Psoas muscle (tissue), 8 donors: ENCODE data around the gene MAL. TPM values are rescaled to one million over a fixed set of nuclear protein-coding genes. Genes with fewer than 3 reads are reported as not detected.

Experiments used
- ATAC-seq, 4 donors: fragments of 200-7000 bp; cut with Tn5 transposase; one replicate each; pipeline ENCODE4 v1.9.1; 2020; ENCODE audit warnings: moderate library complexity in 3 of 4, mild to moderate bottlenecking in 2 of 4
- DNase-seq, 2 donors: peaks; one replicate each; pipeline ENCODE4 v3.0.0-alpha.2; 2020
- H3K27ac ChIP-seq: fragments of 200-600 bp; one replicate; pipeline ENCODE4 v1.8.0; 2022
- H3K27me3 ChIP-seq, 3 donors: fragments of 200-600 bp in 1 of 3; one replicate each; pipeline versions ENCODE4 v1.6.1 to v1.8.0; 2013 to 2022; ENCODE audit warnings: low read length in 2 of 3, mild to moderate bottlenecking in 2 of 3, moderate library complexity in 1 of 3; ENCODE audit not compliant: insufficient read depth in 3 of 3
- H3K36me3 ChIP-seq, 2 donors: fragments of 200-600 bp in 1 of 2; one replicate each; pipeline versions ENCODE4 v1.6.1 to v1.8.0; 2013 to 2022; ENCODE audit warnings: low read depth in 1 of 2, mild to moderate bottlenecking in 1 of 2, moderate library complexity in 1 of 2; ENCODE audit not compliant: insufficient read depth in 1 of 2
- H3K4me1 ChIP-seq: fragments of 200-600 bp; one replicate; pipeline ENCODE4 v1.8.0; 2022
- H3K4me3 ChIP-seq: fragments of 200-600 bp; one replicate; pipeline ENCODE4 v1.8.0; 2022; ENCODE audit warnings: mild to moderate bottlenecking
- H3K9me3 ChIP-seq: fragments of 200-600 bp; one replicate; pipeline ENCODE4 v1.8.0; 2022
- WGBS, 3 donors: extraction: QIAGEN DNeasy Blood & Tissue Kit; methylation state at CpG; one replicate each; pipeline versions ENCODE4 v1.1.6 to v1.1.7; 2013; 5-methylcytosine and 5-hydroxymethylcytosine counted together
- intact Hi-C, 2 donors: fragments of 100-400 bp; cut with DNase I; formaldehyde crosslinking; loops; one replicate each; pipeline versions ENCODE4 v1.11.0 to v1.14.2; 2022
- polyA plus RNA-seq, 3 donors: library from polyadenylated mRNA; stranded (reverse); fragments of 200-250 nt; gene quantifications; one replicate each; pipeline ENCODE4 v1.2.3, GENCODE V29; 2013
- total RNA-seq, 4 donors: library from RNA; stranded (reverse); fragmentation: NEBNext Ultra II Directional in 2 of 4; extraction: Animal tissue kit (Norgen Biotek cat#: 25700) in 2 of 4; gene quantifications; one replicate each; pipeline versions ENCODE4 v1.2.1 to v1.2.4, GENCODE V29; 2021 to 2023
- TF ChIP-seq, protein P1 (sequence below): fragments of 200-600 bp; IDR thresholded peaks from one replicate; pipeline ENCODE4 v1.8.0; 2022; ENCODE audit warnings: antibody characterized with exemption
- donor health status: healthy with polysubstance abuse.
- donor health status: DM: no; HTN: no; CAD: no; lungs with moderate emphysema.
- donor health status: Bipolar disorder and iron deficiency.
- donor health status: healthy.
- donor health status: DM: yes; HTN: yes; CAD: no.
- donor health status: DM: no; HTN: no; CAD: no.
- donor health status: DM: no; HTN: no; CAD: no.
- donor health status: DM: yes; HTN: yes; CAD: no.

Gene MAL
- total and polyA plus RNA-seq, 7 donors: 0.53 to 1.5 (median 0.93) TPM; not detected in 1

DNA sequence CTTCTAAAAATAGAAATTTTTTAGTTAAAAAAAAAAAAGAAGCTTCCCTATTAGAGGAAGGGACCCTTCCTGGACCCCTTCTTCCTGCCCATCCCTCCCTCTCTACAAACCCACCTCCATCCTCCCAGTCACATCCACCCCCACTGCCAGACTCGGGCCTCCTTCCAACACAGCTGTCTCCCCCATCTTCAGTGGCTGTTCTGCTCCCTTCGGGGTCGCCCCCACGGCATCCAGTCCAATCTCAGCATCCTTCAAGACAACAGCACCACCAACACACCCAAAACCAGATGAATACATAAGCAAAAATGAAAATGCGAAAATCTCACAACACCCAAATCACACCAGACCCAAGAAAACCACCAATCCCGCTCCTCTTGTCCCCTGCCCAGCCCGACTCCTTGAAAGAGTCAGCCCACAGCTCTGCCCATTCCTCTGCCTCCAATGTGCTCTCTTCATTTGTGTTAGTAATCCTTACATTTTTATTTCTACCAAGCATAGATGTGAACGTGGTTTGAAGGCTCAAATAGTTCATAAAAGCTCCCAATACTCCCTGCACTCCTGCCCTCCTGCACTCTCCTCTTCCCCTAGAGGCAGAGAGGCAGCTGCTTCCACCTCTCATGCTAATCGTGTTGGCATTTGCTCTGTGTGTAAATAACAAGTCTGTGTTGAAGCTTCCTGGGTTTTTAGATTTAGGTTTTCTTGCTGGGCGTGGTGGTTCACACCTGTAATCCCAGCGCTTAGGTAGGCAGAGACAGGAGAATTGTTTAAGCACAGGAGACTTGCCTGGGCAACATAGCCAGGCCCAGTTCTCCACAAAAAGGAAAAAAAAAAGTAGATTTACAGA is 37.0 kb downstream of the MAL start:
- ATAC-seq: no peak
- H3K4me3 ChIP-seq: no peak overlapping the region
- no peaks in the 10 kb centered on the region for H3K36me3 ChIP-seq
- TF ChIP-seq, protein P1, sequence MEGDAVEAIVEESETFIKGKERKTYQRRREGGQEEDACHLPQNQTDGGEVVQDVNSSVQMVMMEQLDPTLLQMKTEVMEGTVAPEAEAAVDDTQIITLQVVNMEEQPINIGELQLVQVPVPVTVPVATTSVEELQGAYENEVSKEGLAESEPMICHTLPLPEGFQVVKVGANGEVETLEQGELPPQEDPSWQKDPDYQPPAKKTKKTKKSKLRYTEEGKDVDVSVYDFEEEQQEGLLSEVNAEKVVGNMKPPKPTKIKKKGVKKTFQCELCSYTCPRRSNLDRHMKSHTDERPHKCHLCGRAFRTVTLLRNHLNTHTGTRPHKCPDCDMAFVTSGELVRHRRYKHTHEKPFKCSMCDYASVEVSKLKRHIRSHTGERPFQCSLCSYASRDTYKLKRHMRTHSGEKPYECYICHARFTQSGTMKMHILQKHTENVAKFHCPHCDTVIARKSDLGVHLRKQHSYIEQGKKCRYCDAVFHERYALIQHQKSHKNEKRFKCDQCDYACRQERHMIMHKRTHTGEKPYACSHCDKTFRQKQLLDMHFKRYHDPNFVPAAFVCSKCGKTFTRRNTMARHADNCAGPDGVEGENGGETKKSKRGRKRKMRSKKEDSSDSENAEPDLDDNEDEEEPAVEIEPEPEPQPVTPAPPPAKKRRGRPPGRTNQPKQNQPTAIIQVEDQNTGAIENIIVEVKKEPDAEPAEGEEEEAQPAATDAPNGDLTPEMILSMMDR: no peak
- no peaks in the 10 kb centered on the region for H3K9me3 ChIP-seq
- H3K4me1 ChIP-seq: no peaks in the 10 kb centered on the region
- WGBS, 3 donors: 48 to 55% (median 54%) methylated on average over 11 of the region's 11 CpGs
- H3K27me3 ChIP-seq: peaks cover 0 to 9% (median 0%) of the 10 kb centered on the region in 3 donors
- no peak for DNase-seq
- intact Hi-C loops: no loop called here
- H3K27ac ChIP-seq: no peak overlapping the region

DNA sequence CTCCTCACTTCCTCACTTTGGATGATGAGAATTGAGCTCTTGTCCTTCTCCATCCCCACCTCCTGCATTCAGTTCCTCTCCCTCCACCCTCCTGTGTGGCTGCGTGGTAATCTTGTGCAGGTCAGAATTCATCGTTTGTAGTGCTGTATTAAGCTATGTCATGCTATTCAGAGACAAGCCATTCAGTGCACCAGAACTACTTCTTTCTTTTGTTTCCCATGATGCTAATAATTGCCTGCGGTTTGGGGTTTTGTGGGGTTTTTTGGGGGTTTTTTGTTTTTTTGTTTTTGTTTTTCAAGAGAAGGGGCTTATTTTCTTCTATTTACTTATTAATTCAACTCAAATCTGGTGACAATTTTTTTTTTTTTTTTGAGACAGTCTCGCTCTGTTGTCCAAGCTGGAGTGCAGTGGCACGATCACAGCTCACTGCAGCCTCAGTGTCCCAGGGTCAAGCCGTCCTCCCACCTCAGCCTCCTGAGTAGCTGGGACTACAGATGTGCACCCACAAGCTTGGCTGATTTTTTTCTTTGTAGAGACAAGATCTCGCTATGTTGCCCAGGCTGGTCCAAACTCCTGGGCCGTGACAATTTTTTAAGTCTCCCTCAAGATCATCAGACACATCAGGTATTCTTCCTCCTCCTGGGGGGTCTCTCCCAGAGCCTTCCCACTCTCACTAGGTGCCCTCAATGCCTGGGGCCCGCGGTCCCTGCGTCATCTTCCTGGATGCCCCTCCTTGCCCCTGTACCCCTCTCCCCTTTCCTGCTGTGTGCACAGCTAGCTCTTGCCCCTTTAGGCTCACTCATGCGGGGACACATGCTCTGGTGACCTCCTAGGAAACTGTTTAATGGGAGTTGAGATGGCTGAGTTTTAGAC is 37.8 kb downstream of the MAL start:
- 79 to 80% (median 80%) methylated on average over 12 of the region's 12 CpGs for WGBS, 3 donors
- intact Hi-C loops: no loop called here
- H3K4me3 ChIP-seq: no peak overlapping the region
- DNase-seq (no peak), ATAC-seq (no peak)
- peaks cover 0 to 9% (median 0%) of the 10 kb centered on the region in 3 donors for H3K27me3 ChIP-seq
- H3K4me1 ChIP-seq: no peaks in the 10 kb centered on the region
- H3K36me3 ChIP-seq: no peaks in the 10 kb centered on the region
- TF ChIP-seq, protein P1: no peak
- no peaks in the 10 kb centered on the region for H3K9me3 ChIP-seq
- no peak overlapping the region for H3K27ac ChIP-seq

DNA sequence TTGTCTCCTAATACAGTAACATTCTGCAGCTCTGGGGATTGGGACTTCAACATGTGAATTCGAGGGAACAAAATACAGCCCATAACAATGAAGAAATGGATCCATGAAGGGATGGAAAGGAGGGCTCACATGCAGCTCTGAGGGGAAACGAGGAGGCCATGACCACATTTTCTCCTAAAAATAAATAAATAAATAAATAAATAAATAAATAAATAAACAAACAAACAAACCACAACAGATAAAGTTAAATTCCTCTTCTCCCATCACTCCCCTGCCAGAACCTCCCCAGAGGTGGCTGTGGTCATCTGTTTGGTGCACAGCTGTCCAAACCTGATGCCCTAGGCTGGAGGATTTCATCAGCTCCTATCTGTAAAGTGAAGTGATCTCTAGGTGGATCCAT is 42.7 kb downstream of the MAL start:
- intact Hi-C loops: no loop called here
- no peak for DNase-seq
- ATAC-seq: no peak
- Histone ChIP-seq H3K4me1 (no peaks in the 10 kb centered on the region), H3K9me3 (no peaks in the 10 kb centered on the region), H3K36me3 (no peaks in the 10 kb centered on the region), H3K27me3 (peaks cover 0 to 16% (median 0%) of the 10 kb centered on the region in 3 donors), H3K27ac (no peak overlapping the region), H3K4me3 (no peak overlapping the region)
- WGBS, 3 donors: 82 to 85% (median 85%) methylated on average over 2 of the region's 2 CpGs
- TF ChIP-seq, protein P1: no peak

DNA sequence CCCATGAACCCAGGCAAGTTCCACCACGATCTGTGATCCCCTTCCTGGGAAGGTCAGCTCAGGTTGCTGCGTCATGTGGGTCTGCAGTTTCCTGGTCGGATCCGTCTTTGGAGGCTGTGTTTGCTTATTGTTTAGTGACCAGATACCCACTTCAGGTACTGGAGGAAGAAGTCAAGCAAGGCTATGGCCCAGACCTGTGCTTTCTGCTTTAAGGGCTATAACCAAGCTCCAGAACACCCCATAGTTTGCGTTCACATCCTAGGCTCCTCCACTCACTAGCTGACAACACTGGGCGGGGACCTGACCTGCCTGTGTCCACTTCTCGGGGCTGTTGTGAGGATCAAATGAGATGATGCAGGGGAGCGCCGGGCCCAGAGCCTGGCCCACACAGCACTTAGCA is 44.0 kb downstream of the MAL start:
- WGBS, 3 donors: 73 to 78% (median 75%) methylated on average over 9 of the region's 9 CpGs
- no peaks in the 10 kb centered on the region for H3K36me3 ChIP-seq
- H3K4me3 ChIP-seq: no peak overlapping the region
- ATAC-seq (no peak), DNase-seq (no peak)
- no peaks in the 10 kb centered on the region for H3K9me3 ChIP-seq
- peaks cover 0 to 22% (median 0%) of the 10 kb centered on the region in 3 donors for H3K27me3 ChIP-seq
- TF ChIP-seq, protein P1: no peak
- intact Hi-C loops: no loop called here
- H3K4me1 ChIP-seq: no peaks in the 10 kb centered on the region
- H3K27ac ChIP-seq: no peak overlapping the region
